ENCODE data around the gene MRPL36.
A peak's percentile ranks its signal among the peaks of the same experiment; 100 is the strongest.

MRPL36 gene

DNA sequence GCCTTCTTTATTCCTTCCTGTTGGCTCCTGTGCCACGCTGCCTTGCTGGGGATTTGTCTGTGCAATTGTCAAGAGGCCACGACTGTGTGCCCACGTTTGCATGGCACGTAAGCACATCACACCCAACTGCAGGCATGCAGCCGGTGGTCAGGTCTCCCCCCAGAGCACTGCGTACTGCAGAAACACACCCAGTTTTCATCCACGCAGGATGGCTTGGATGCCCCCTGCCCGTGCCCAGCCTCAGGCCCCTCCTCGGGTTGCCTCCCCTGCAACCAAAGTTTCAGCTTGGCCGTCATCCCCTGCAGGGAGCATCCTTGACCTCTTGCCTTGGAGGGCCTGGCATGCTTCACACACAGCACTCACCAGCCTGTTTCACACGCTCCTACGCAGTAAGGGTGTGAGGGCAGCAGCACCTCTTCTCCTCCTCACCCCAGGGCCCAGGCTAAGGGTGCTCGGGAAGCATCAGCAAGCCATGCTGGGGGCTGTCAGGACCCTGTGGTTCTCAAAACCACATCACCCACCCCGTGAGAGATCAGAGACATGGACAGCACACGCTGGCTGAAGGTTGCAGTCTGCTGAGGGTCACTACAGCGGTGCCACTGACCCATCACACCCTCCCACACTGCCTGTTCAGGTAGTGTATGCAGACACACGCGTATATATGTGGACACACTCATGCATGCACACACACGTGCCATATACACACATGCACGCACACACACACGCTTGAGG is 3.1 kb downstream of the MRPL36 start:
- Histone ChIP-seq H3K4me1 (ENCODE audit: control insufficient read depth, insufficient read depth, low read depth, low read length) (peaks cover 31% of the 10 kb centered on the region), H2BK5ac (ENCODE audit: low read depth, low read length, poor library complexity, severe bottlenecking) (no peak overlapping the region), H3K4me2 (ENCODE audit: low read length, poor library complexity, severe bottlenecking) (no peak overlapping the region), H3K9me3 (ENCODE audit: control insufficient read depth, low read length) (no peaks in the 10 kb centered on the region), H3K4me3 (ENCODE audit: insufficient read depth in 1 of 2, low read depth in 1 of 2, low read length in 2 of 2) (no peak overlapping the region), H3K79me1 (replicated peaks; ENCODE audit: low read length, poor library complexity, severe bottlenecking) (peaks cover 27% of the 10 kb centered on the region), H3K27ac (ENCODE audit: low read length, poor library complexity, severe bottlenecking) (no peak overlapping the region), H3K14ac (ENCODE audit: low read length in 2 of 2) (no peak overlapping the region), H2AFZ (ENCODE audit: low read depth, low read length) (no peak overlapping the region), H2AK5ac (ENCODE audit: low read length, severe bottlenecking) (no peak overlapping the region), H3K4ac (ENCODE audit: low read depth in 1 of 2, low read length in 2 of 2) (no peak overlapping the region), H2BK15ac (ENCODE audit: low read depth, poor library complexity, severe bottlenecking) (no peak overlapping the region), H3K9ac (ENCODE audit: low read length) (no peak overlapping the region), H3K27me3 (ENCODE audit: control insufficient read depth in 1 of 2, insufficient read depth in 1 of 2, low read length in 2 of 2) (no peaks in the 10 kb centered on the region), H4K91ac (ENCODE audit: low read length) (no peak overlapping the region), H2BK120ac (ENCODE audit: low read depth, low read length) (no peak overlapping the region), H3K18ac (ENCODE audit: low read depth in 1 of 2, low read length in 2 of 2) (no peak overlapping the region), H3K23ac (ENCODE audit: low read length in 2 of 2) (no peak overlapping the region), H4K8ac (ENCODE audit: low read length) (peak overlapping the region; percentile 50), H2BK12ac (ENCODE audit: low read length in 2 of 2) (no peak overlapping the region), H3K36me3 (ENCODE audit: control insufficient read depth in 1 of 2, insufficient read depth in 2 of 2, low read depth in 1 of 2, low read length in 2 of 2) (peaks cover 30 to 32% of the 10 kb centered on the region in 2 experiments)
- DNase-seq = no peak
- WGBS = 95% methylated on average over 21 of the region's 21 CpGs

DNA sequence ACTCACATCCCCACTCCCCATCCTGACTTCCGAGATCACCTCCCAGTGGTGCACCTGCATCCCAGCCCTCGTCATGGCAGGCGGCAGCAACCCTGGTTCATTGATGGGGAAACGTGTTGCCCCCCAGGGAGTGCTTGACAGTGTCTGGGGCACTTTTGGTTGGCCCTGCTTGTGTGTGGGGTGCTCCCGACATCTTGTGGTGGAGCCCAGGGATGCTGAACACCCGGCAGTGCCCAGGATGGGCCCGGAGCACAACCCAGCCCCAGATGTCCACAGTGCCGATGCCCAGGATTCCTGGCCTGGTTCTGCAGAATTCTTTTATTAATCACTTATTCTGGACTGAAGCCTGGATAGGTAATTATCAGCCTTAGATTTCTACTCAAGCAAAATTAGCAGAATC is 3.7 kb downstream of the MRPL36 start:
- no peak for DNase-seq
- Histone ChIP-seq H2BK12ac (ENCODE audit: low read length in 2 of 2) (no peak overlapping the region), H2AFZ (ENCODE audit: low read depth, low read length) (no peak overlapping the region), H3K4me1 (ENCODE audit: control insufficient read depth, insufficient read depth, low read depth, low read length) (peaks cover 31% of the 10 kb centered on the region), H3K79me1 (replicated peaks; ENCODE audit: low read length, poor library complexity, severe bottlenecking) (peaks cover 27% of the 10 kb centered on the region), H3K9ac (ENCODE audit: low read length) (no peak overlapping the region), H2BK15ac (ENCODE audit: low read depth, poor library complexity, severe bottlenecking) (no peak overlapping the region), H3K4ac (ENCODE audit: low read depth in 1 of 2, low read length in 2 of 2) (no peak overlapping the region), H3K4me2 (ENCODE audit: low read length, poor library complexity, severe bottlenecking) (no peak overlapping the region), H3K27me3 (ENCODE audit: control insufficient read depth in 1 of 2, insufficient read depth in 1 of 2, low read length in 2 of 2) (no peaks in the 10 kb centered on the region), H2BK120ac (ENCODE audit: low read depth, low read length) (no peak overlapping the region), H3K23ac (ENCODE audit: low read length in 2 of 2) (no peak overlapping the region), H3K36me3 (ENCODE audit: control insufficient read depth in 1 of 2, insufficient read depth in 2 of 2, low read depth in 1 of 2, low read length in 2 of 2) (peaks cover 30 to 32% of the 10 kb centered on the region in 2 experiments), H3K14ac (ENCODE audit: low read length in 2 of 2) (no peak overlapping the region), H3K4me3 (ENCODE audit: insufficient read depth in 1 of 2, low read depth in 1 of 2, low read length in 2 of 2) (no peak overlapping the region), H4K8ac (ENCODE audit: low read length) (no peak overlapping the region), H2BK5ac (ENCODE audit: low read depth, low read length, poor library complexity, severe bottlenecking) (no peak overlapping the region), H2AK5ac (ENCODE audit: low read length, severe bottlenecking) (no peak overlapping the region), H3K18ac (ENCODE audit: low read depth in 1 of 2, low read length in 2 of 2) (no peak overlapping the region), H4K91ac (ENCODE audit: low read length) (no peak overlapping the region), H3K9me3 (ENCODE audit: control insufficient read depth, low read length) (no peaks in the 10 kb centered on the region), H3K27ac (ENCODE audit: low read length, poor library complexity, severe bottlenecking) (no peak overlapping the region)
- WGBS = 98% methylated on average over 8 of the region's 8 CpGs

DNA sequence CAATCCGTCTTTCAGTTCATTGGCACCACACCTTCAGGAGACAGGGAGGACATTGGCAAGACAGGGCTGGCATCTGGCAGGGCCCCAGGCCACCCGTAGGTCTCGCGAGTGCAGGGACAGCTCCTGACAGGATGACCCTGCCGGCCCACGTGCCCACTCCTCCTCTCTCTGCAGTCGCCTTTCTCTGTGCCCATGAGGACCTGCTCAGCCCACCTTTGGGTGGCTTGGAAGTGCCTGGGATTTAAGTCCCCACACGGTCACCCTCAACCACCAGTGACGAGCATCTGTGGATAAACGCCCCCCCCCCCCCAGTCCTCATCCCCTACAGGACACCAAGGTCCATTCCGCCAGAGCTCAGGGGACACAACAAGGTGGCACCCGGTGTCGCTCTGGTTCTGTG is 4.1 kb downstream of the MRPL36 start:
- DNase-seq = no peak
- Histone ChIP-seq H3K14ac (ENCODE audit: low read length in 2 of 2) (no peak overlapping the region), H3K18ac (ENCODE audit: low read depth in 1 of 2, low read length in 2 of 2) (no peak overlapping the region), H2BK120ac (ENCODE audit: low read depth, low read length) (no peak overlapping the region), H3K9me3 (ENCODE audit: control insufficient read depth, low read length) (no peaks in the 10 kb centered on the region), H2AFZ (ENCODE audit: low read depth, low read length) (no peak overlapping the region), H2BK15ac (ENCODE audit: low read depth, poor library complexity, severe bottlenecking) (peak overlapping the region; percentile 54), H3K4me2 (ENCODE audit: low read length, poor library complexity, severe bottlenecking) (no peak overlapping the region), H3K27ac (ENCODE audit: low read length, poor library complexity, severe bottlenecking) (no peak overlapping the region), H2BK5ac (ENCODE audit: low read depth, low read length, poor library complexity, severe bottlenecking) (no peak overlapping the region), H2AK5ac (ENCODE audit: low read length, severe bottlenecking) (no peak overlapping the region), H3K27me3 (ENCODE audit: control insufficient read depth in 1 of 2, insufficient read depth in 1 of 2, low read length in 2 of 2) (no peaks in the 10 kb centered on the region), H3K79me1 (replicated peaks; ENCODE audit: low read length, poor library complexity, severe bottlenecking) (peaks cover 27% of the 10 kb centered on the region), H4K91ac (ENCODE audit: low read length) (no peak overlapping the region), H3K4me3 (ENCODE audit: insufficient read depth in 1 of 2, low read depth in 1 of 2, low read length in 2 of 2) (no peak overlapping the region), H3K4ac (ENCODE audit: low read depth in 1 of 2, low read length in 2 of 2) (no peak overlapping the region), H3K9ac (ENCODE audit: low read length) (no peak overlapping the region), H3K36me3 (ENCODE audit: control insufficient read depth in 1 of 2, insufficient read depth in 2 of 2, low read depth in 1 of 2, low read length in 2 of 2) (peaks cover 30 to 32% of the 10 kb centered on the region in 2 experiments), H3K23ac (ENCODE audit: low read length in 2 of 2) (no peak overlapping the region), H2BK12ac (ENCODE audit: low read length in 2 of 2) (no peak overlapping the region), H4K8ac (ENCODE audit: low read length) (no peak overlapping the region), H3K4me1 (ENCODE audit: control insufficient read depth, insufficient read depth, low read depth, low read length) (peaks cover 32% of the 10 kb centered on the region)
- 88% methylated on average over 13 of the region's 13 CpGs for WGBS

DNA sequence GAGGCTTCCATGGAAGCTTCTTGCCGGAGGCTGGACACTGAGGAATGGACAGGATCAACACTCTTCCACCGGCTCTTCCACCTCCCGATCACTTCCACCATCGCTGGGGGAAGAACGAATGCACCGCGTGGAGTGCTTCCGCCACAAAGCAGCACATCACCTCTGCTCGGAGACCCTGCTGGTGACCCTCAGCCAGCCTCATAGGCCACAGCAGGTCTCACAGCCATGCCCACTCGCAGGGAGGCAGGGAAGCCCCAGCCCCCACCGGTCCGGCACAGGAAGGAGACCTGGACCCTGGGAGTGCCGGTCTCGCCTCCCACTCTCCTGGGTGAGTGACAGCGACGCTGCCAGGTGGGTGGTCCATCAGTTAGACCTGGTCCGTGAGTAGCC is 4.7 kb downstream of the MRPL36 start:
- Histone ChIP-seq H2AK5ac (ENCODE audit: low read length, severe bottlenecking) (no peak overlapping the region), H2BK15ac (ENCODE audit: low read depth, poor library complexity, severe bottlenecking) (peak overlapping the region; percentile 33), H3K14ac (ENCODE audit: low read length in 2 of 2) (no peak overlapping the region), H4K8ac (ENCODE audit: low read length) (no peak overlapping the region), H3K9ac (ENCODE audit: low read length) (no peak overlapping the region), H3K4me3 (ENCODE audit: insufficient read depth in 1 of 2, low read depth in 1 of 2, low read length in 2 of 2) (no peak overlapping the region), H2AFZ (ENCODE audit: low read depth, low read length) (no peak overlapping the region), H2BK12ac (ENCODE audit: low read length in 2 of 2) (peak overlapping the region in 1 of 2 experiments; percentile 64), H3K27me3 (ENCODE audit: control insufficient read depth in 1 of 2, insufficient read depth in 1 of 2, low read length in 2 of 2) (no peaks in the 10 kb centered on the region), H3K4me1 (ENCODE audit: control insufficient read depth, insufficient read depth, low read depth, low read length) (peaks cover 33% of the 10 kb centered on the region), H2BK5ac (ENCODE audit: low read depth, low read length, poor library complexity, severe bottlenecking) (no peak overlapping the region), H3K36me3 (ENCODE audit: control insufficient read depth in 1 of 2, insufficient read depth in 2 of 2, low read depth in 1 of 2, low read length in 2 of 2) (peaks cover 30 to 32% of the 10 kb centered on the region in 2 experiments), H3K79me1 (replicated peaks; ENCODE audit: low read length, poor library complexity, severe bottlenecking) (peaks cover 27% of the 10 kb centered on the region), H3K9me3 (ENCODE audit: control insufficient read depth, low read length) (no peaks in the 10 kb centered on the region), H3K27ac (ENCODE audit: low read length, poor library complexity, severe bottlenecking) (no peak overlapping the region), H3K4ac (ENCODE audit: low read depth in 1 of 2, low read length in 2 of 2) (peak overlapping the region in 1 of 2 experiments; percentile 15), H3K23ac (ENCODE audit: low read length in 2 of 2) (no peak overlapping the region), H2BK120ac (ENCODE audit: low read depth, low read length) (no peak overlapping the region), H4K91ac (ENCODE audit: low read length) (peak overlapping the region; percentile 45), H3K18ac (ENCODE audit: low read depth in 1 of 2, low read length in 2 of 2) (no peak overlapping the region), H3K4me2 (ENCODE audit: low read length, poor library complexity, severe bottlenecking) (no peak overlapping the region)
- DNase-seq = no peak
- 93% methylated on average over 17 of the region's 17 CpGs for WGBS

Measured in mesenchymal stem cell (in vitro differentiated cells and primary cell).